GOT3 (cell line): ENCODE measurements around the gene IFT20.
A peak's percentile ranks its signal among the peaks of the same experiment; 100 is the strongest.

Experiments
- DNase-seq: peaks from one replicate; lab custom pipeline; 2025; ENCODE audit warnings: mixed read lengths; lab: John Stamatoyannopoulos, UW

The IFT20 gene, protein sequence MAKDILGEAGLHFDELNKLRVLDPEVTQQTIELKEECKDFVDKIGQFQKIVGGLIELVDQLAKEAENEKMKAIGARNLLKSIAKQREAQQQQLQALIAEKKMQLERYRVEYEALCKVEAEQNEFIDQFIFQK

DNA sequence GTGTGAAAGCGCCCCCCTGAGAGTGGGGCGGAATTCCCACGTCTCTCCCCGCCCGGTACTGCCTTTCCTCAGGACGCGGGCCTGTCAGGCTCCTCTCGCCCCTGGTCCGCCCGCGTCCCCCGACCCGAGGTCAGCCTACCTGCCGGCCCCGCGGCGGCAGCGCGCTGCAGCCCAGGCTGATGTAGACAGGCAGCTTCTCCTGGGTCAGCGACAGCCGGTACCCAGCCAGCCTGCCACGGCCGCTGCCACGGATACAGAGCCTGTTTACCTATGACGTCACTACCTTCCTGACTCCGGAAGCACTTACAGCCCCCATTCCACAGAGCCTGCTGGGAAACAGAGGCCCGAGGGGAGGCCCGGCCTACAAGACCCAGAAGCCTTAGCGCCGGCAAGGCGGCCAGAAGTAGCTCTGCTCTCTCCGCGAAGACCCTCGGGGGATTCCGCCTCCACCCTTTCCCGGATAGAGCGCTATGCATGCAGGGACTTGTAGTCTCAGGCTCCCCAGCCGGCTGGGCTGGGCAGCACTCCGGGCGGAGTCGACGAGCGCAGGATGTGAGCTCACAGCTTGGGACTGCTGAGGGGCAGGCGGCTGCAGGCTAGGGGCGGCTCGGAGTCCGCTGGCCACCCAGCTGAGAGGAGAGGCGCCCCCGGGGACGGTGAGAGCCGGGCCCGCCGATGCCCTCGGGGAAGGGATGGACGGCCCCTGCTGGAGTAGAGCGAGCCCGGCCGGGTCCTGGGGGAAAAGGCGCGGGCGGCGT is at the start of gene IFT20, which contains the start of gene TNFAIP1:
IFT20 (minus strand) TSS at position 272 of the 758 bp plus-strand sequence. CDS start 3,487 bp downstream, outside the sequence.
TNFAIP1 (plus strand) TSS at position 561 of the 758 bp plus-strand sequence. CDS start 3,761 bp downstream, outside the sequence.
- DNase-seq, result peak; percentile 97

DNA sequence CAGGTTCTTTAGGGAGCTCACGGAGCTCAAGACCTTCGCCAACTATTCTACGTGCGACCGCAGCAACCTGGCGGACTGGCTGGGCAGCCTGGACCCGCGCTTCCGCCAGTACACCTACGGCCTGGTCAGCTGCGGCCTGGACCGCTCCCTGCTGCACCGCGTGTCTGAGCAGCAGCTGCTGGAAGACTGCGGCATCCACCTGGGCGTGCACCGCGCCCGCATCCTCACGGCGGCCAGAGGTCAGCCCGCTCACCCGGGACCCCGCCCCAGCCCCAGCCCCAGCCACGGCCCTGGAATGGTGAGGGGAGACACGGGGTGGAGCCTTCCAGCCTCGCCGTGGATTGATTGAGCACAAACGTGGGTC is 49.7 kb upstream of the IFT20 start:
- DNase-seq, result no peak

DNA sequence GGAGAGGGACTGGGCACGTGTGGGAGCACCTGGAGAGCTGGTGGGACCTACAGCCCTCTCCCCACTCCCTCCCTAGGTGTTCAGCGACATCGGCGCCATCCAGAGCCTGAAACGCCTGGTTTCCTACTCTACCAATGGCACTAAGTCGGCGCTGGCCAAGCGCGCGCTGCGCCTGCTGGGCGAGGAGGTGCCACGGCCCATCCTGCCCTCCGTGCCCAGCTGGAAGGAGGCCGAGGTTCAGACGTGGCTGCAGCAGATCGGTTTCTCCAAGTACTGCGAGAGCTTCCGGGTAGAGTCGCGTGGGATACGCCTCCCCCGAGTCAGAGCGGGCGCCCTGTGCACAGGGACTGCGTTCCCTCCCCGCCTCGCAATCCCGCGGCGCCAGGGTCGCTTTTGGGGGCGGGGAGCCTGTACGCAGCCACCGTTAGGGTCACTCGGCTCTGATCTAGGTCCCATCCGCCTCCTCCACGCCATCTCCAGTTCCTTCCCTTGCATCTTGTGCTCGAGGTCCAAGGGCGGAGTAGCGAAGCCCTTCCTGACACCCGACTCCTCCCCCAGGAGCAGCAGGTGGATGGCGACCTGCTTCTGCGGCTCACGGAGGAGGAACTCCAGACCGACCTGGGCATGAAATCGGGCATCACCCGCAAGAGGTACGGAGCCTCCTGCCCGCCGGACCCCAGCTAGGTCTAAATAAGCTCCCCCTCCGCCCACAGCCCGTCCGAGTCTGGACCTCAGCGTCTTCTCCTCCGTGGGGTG is 49.2 kb upstream of the IFT20 start:
- no peak for DNase-seq

DNA sequence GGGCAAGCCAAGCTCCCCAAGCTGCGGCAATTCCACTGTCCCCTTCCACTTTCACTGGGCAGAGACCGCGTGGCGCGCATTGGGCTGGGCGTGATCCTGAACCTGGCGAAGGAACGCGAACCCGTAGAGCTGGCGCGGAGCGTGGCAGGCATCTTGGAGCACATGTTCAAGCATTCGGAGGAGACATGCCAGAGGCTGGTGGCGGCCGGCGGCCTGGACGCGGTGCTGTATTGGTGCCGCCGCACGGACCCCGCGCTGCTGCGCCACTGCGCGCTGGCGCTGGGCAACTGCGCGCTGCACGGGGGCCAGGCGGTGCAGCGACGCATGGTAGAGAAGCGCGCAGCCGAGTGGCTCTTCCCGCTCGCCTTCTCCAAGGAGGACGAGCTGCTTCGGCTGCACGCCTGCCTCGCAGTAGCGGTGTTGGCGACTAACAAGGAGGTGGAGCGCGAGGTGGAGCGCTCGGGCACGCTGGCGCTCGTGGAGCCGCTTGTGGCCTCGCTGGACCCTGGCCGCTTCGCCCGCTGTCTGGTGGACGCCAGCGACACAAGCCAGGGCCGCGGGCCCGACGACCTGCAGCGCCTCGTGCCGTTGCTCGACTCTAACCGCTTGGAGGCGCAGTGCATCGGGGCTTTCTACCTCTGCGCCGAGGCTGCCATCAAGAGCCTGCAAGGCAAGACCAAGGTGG is 46.0 kb upstream of the IFT20 start:
- DNase-seq, result no peak

DNA sequence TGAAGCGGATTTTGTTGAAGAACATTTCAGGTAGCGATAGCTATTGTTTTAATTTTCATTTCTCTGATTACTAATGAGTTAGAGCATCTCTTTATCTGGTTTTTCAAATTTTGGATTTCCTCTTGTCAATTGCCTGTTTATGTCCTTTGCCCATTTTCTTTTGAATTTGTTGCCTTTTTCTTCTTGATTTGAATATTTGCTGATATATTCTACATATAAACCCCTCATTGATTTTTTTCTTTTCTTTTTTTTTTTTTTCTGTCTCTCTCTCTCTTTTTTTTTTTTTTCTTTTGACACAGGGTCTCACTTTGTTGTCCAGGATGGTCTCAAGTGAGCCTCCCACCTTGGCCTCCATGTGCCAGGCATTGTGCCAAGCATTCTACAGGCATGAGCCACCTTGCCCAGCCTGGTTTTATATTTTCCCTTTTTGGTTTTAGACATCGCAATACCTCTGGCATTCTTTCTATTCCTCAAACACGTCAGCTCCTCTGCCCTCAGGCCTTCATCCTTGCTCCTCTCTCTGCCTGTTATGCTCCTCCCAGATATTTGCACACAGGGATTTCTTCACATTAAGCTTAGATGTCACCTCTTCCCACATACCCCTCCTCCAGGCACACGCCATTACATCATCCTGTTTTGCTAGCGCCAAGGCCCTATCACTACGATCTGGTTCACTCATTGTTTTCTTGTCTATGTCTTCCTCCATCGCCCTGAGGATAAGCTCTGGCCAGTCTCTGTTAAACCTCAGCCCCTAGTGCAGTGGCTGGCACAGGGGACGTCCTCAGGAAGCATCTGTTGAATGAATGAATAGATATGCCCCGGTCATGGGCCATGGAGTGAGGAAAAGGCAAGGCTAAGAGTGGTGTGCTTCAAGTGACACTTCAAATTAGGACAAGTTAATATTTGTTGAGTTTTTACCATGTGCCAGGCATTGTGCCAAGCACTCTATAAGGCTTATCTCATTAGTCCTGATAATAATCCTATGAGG is 44.8 kb upstream of the IFT20 start:
- DNase-seq, result no peak

DNA sequence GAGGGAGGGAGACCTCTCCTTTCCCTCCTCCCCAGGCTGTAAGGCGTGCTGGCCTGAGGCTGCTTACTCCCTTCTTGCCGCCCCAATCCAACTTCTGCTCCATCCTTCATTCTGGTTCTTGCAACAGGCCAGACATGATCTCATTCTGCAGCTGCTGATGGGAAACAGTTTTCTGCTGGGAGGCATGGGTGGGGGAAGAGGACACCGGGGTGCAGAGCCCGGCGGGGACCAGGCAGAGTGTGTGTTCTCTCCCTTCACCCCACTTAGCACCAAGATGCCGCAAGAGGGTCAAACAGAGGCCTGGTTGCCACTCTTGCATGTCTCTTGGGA is 37.6 kb upstream of the IFT20 start:
- DNase-seq, result no peak

DNA sequence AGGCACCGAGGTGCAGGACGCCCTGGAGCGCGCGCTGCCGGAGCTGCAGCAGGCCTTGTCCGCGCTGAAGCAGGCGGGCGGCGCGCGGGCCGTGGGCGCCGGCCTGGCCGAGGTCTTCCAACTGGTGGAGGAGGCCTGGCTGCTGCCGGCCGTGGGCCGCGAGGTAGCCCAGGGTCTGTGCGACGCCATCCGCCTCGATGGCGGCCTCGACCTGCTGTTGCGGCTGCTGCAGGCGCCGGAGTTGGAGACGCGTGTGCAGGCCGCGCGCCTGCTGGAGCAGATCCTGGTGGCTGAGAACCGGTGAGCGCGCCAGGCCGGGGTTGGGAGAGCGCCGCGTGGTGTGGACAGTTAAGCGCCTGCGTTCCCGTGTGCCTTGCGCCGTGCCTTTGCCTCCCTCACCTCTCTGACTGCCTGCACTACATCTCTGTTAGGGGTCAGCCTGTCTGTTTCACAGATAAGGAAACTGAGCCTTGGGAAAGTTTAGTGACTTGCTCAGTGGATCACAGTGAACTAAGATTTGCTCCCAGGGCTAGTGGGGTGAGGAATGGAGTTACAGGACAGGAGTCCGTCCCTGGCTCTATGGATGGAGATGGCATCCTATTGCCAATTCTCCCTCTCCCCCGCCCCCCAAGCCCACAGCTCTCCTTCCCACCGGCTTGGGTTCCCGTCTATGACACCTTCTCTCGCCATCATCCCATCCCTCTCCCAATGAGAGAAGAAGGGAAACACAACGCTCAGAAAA is 37.1 kb upstream of the IFT20 start:
- DNase-seq, result no peak

DNA sequence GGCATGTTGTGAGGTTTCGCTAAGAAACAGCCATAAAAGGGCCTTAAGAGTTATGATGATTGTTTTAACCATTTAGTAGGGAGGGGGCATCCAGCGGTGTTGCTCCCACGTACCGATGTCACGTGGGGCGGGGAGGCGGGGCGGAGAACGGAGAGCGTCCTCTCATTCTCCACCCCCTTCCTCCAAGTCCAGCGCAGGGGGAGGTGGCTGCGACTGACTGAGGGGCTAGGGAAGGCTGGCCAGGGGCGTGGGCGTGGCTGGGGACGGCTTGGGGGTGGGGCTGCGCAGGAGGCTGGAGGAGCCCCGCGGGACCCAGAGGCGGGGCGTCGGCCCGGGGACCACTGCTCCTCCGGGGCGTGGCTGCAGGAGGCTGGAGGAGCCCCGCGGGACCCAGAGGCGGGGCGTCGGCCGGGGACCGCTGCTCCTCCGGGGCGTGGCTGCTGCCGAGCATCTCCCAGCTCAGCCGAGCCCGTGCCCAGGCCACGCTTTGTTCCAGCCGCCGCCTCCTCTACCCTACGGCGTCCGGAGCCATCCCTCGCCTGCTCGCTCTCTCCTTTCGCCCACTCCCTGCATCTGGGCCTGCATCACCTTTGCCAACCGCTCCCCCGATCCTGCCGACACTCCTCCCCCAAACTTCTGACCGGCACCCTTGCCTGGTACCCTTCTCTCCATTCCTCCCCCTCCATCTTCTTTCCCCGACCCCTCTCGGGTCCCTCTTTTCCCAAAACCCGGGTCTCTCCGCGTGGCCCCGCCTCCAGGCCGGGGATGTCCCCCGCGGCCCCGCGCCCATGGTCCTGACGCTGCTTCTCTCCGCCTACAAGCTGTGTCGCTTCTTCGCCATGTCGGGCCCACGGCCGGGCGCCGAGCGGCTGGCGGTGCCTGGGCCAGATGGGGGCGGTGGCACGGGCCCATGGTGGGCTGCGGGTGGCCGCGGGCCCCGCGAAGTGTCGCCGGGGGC is 36.3 kb upstream of the IFT20 start, which contains the start of gene SARM1:
SARM1 (plus strand) TSS at position 450 of the 958 bp plus-strand sequence; CDS start at position 789, 339 bp downstream.
- DNase-seq, result no peak

DNA sequence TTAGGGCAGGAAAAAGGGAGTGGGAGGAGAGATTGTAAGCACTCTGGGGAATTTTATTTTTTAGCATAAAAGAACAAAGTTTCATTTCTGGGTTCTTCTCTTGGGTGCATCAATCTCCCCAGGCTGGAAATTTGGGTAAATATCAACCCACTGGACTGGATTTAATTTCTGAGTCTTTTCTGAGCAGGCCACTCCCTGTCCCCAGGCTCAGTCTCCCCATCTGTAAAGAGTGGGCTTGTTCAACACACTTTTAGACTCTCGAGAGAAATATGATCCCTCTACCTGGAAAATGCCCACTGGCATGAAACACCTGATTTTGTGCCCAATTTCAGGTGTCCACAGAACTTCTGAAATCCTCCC is 35.5 kb upstream of the IFT20 start:
- no peak for DNase-seq

DNA sequence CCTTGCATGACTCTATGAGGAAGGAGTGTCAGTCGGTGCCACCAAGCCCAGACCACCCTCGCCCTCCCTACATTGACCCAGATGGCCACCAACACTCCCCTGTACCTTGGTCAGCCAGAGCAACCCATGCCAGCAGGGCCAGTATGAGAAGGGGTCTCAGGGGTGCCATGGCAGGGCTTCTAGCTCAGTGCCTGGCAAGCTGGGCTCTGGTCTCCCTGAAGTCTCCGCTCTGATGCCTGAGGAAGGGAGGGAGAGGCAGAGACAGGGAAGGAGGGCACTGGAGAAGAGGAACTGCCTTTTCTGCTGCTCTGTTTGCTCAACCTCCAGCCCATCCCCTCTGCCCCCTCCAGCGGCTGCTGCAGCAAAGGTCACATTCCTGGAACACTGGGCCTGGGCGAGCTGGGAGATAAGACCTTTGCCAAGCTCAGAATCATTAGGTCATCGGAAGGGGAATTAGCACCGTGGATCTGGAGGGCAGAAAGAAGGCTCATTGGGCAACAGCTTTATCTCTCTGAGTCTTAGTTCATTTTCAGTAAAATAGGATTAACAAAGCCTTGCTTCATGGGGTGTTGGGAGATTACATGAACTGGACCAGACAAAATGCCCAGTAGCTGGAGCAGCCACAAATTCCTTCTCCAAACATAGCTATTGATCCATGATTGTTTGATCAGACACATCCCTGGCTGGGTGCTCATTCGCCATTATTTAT is 34.9 kb upstream of the IFT20 start, which contains the start of gene VTN:
VTN (minus strand) TSS at position 273 of the 709 bp plus-strand sequence; CDS start at position 169, 104 bp downstream.
- no peak for DNase-seq

DNA sequence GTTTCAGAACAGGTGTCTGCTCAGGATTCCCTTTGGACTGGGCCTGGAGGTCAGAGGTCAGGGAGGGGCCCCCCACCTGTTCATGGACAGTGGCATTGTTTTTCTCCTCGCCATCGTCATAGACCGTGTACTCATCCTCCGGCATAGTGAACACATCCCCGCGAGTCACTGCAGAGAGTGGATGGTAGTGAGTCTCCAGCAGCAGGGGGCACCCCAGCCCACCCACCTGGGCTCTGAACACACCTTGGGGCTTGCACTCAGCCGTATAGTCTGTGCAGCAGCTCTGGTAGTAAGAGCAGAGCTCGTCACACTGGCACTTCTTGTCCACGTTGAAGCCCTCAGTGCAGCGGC is 34.4 kb upstream of the IFT20 start:
- no peak for DNase-seq

DNA sequence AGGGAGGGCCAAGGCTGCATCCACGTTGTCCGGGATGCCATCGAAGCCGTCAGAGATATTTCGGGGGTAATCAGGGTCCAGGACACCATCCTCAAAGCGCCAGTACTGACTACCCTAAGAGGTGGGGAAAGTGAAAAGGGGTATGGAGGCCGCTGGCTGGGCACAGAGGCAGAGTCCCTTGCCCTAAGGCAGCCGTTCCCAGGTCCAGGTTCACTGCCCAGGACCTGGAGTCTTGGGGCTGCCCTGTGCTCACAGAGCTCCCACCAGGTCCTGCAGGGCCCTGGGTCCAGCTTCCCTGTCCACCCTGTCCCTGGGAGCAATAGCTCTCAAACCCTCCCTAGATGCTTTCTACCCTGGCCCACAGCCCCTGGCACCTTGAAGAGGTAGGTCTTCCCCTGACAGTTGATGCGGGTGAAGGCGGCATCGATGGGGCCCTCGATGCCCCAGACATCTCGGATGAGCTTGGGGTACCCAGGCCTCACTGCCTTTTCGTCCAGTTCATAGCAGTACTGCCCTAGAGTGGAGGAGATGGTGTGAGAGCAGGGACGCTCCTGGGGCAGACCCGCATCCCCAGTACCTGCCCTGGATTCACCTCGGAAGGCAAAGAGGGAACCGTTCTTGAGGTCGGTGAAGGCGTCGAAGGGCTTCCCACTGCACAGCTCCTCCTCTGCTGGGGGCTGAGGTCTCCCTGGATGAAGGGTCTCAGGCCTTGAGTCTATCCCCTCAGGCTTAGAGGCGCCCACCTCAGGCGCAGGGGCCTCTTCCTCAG is 33.8 kb upstream of the IFT20 start:
- no peak for DNase-seq

DNA sequence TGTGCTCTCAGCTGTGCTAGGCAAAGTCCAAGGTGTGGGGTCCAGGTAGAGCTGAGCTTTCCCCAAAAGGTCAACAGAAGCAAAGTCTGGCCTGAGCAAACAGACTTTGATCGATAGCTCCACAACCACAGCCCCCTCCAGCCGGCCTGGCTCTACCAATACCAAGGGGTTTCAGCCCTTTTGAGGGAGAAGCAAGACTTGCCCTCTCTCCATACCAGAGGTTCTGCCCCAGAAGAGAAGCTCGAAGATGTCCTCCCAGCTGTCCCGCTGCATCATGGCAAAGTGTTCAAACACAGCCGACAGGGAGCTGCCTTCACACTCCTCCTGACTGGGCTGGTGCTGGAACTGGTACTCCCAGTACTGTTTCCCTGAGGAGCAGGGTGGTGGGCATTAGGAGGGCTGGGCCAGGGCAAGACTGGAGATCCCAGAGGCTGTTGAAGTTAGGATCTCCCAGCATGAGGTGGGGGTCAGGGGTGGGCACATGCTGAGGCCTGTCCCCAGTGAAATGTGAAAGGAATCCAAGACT is 33.1 kb upstream of the IFT20 start:
- no peak for DNase-seq

DNA sequence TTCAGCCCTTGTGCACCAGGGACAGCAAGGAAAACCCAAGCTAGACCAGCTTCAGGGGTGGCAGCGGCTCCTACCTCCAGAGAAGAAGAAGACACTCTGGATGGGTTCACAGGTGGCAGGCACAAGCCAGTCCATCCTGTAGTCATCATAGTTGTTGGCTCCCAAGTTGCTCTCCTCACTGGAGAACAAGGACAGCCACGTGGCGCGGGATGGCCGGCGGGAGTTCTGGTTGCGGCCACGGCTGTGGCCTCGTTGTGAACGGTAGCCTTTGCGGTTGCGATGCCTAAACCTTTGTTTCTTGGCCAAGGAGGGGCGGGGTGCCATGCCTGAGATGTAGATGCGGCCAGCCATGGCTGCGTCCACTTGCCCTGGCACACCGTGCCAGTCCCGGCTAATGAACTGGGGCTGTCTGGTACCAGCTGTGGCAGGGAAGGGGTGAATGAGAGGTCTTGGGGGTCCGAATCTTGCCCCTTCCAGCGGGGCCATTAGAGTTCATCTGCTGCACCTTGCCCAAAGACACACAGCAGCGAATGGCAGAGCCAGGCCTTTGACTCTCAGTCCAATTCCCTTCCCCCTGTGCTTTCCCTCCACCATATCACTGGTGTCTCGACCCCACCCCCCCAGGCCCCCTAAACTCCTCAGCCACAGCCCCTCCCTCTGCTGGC is 32.5 kb upstream of the IFT20 start:
- no peak for DNase-seq

DNA sequence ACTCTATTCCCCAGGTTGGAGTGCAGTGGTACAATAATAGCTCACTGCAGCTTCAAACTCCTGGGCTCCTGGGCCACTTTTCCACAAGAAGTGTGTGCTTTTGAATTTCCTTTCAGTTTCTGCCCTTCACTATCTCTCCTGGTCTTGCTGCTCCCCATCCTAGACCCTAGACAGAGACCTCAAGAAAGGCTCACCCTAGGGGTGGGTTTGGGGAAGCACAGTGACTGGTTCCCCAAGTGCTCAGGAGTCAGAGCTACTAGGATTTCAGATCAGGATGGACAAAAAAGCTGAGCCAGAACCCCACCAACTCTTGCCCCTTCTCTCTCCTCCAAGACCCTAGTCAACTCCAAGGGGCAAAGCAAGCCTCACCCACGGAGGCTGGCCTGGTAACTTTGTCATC is 31.3 kb upstream of the IFT20 start:
- no peak for DNase-seq

DNA sequence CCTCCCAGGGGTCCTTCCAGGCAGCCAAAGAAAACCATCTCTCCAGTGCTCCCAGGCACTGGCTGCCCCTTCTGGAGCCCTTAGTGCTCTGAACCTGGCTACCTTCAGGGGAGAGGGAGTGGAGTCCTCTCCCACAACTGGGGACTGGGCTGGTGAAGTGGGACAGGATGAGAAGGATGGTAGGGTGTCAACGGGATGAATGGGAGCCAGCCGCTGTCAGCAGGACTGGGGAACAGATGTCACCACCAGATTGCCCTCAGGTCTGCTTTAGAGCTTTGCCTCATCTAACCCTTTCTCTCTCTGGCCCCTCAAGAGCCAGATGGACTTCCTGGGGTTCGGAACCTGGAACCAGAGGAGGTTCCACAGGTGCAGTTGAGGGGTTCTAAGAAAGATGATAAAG is 30.2 kb upstream of the IFT20 start:
- no peak for DNase-seq
